K562 (cell line): ENCODE results near the gene FOXA3. TPM values are rescaled to one million over a fixed set of nuclear protein-coding genes. Genes with fewer than 3 reads are reported as not detected.

ENCODE experiments used
- BCL6 ChIP-seq: fragments of 250-450 bp; sonication (Bioruptor Pico); IDR thresholded peaks from 2 replicates; pipeline ENCODE4 v1.4.0; 2020
- CSDE1 ChIP-seq, 2 experiments: fragments of 450-650 bp; IDR thresholded peaks; 2 replicates each; pipeline ENCODE4 v1.6.1; 2016; ENCODE audit warnings: mild to moderate bottlenecking in 1 of 2
- HEY1 ChIP-seq: fragments of 250-450 bp; sonication (Bioruptor Pico); IDR thresholded peaks from 2 replicates; pipeline ENCODE4 v1.5.0; 2020; ENCODE audit warnings: mild to moderate bottlenecking, moderate library complexity, borderline replicate concordance
- MAFK ChIP-seq: IDR thresholded peaks from 2 replicates; pipeline ENCODE4 v1.6.1; 2011; ENCODE audit warnings: low read length, improper control_type of control experiment
- MXD1 ChIP-seq: fragments of 250-450 bp; sonication (Bioruptor Pico); IDR thresholded peaks from 2 replicates; pipeline ENCODE4 v1.8.0; 2021; ENCODE audit warnings: borderline replicate concordance, mild to moderate bottlenecking, moderate library complexity; ENCODE audit not compliant: poor library complexity, severe bottlenecking
- NCOA2 ChIP-seq, 2 experiments: fragments of 450-650 bp; IDR thresholded peaks; 2 replicates each; pipeline ENCODE4 v1.6.1; 2018; ENCODE audit warnings: mild to moderate bottlenecking in 2 of 2, moderate library complexity in 1 of 2; ENCODE audit not compliant: partially characterized antibody in 2 of 2
- POU5F1 ChIP-seq: fragments of 150-350 bp; IDR thresholded peaks from 2 replicates; pipeline ENCODE4 v1.6.1; 2014; ENCODE audit warnings: borderline replicate concordance, low read length, low read depth, mild to moderate bottlenecking; ENCODE audit not compliant: partially characterized antibody
- SUPT5H ChIP-seq: fragments of 450-650 bp; IDR thresholded peaks from 2 replicates; pipeline ENCODE4 v1.6.1; 2016
- TFAM ChIP-seq: fragments of 250-450 bp; sonication (Bioruptor Pico); conservative IDR thresholded peaks from 2 replicates; pipeline ENCODE4 v1.5.0; 2021; ENCODE audit warnings: mild to moderate bottlenecking, moderate library complexity
- ZNF146 ChIP-seq: IDR thresholded peaks from one replicate; pipeline ENCODE4 v1.6.1; 2018; ENCODE audit warnings: missing compliant biosample characterization; ENCODE audit not compliant: unreplicated experiment
- ZNF324 ChIP-seq: fragments of 250-450 bp; sonication (Bioruptor Pico); IDR thresholded peaks from 2 replicates; pipeline ENCODE4 v1.4.0; 2020; ENCODE audit warnings: mild to moderate bottlenecking
- ZNF551 ChIP-seq: fragments of 250-450 bp; sonication (Bioruptor Pico); IDR thresholded peaks from 2 replicates; pipeline ENCODE4 v1.5.0; 2021; ENCODE audit warnings: mild to moderate bottlenecking, moderate library complexity
- polyA plus RNA-seq, 8 experiments: library from polyadenylated mRNA; depleted of rRNA in 4 of 8; stranded (reverse) in 5 of 8; unstranded in 3 of 8; fragments of >200 nt; fragmentation: Nextera tagmentation in 2 of 8; fragmentation: Illumina TruSeq in 1 of 8; extraction: Ambion mirVana in 2 of 8; extraction: Trizol in 1 of 8; gene quantifications; 2 replicates each; pipeline versions ENCODE4 v1.2.1 to v1.2.3, GENCODE V29; 2011 to 2014; ENCODE audit warnings: inconsistent platforms in 1 of 8, missing spikeins in 1 of 8
- total RNA-seq, 7 experiments: library from RNA; depleted of rRNA in 6 of 7; stranded (reverse); fragments of >200 nt in 6 of 7; fragmentation: Illumina TruSeq in 2 of 7; extraction: Trizol in 2 of 7; gene quantifications; 2 replicates each; pipeline versions ENCODE4 v1.2.1 to v1.2.3, GENCODE V29; 2011 to 2021; ENCODE audit warnings: low replicate concordance in 1 of 7
- TF ChIP-seq, protein P1 (sequence below): fragments of 200-600 bp; sonication (generic); IDR thresholded peaks from one replicate; pipeline ENCODE4 v1.6.1; 2012; ENCODE audit warnings: mild to moderate bottlenecking, low read depth, low read length, inconsistent platforms

FOXA3 gene
- total and polyA plus RNA-seq, 9 of the 15 experiments (the other 6 are each of a cell fraction or from before 2014, with no cell fraction given), result 1.3 to 15.5 (median 4.7) TPM

DNA sequence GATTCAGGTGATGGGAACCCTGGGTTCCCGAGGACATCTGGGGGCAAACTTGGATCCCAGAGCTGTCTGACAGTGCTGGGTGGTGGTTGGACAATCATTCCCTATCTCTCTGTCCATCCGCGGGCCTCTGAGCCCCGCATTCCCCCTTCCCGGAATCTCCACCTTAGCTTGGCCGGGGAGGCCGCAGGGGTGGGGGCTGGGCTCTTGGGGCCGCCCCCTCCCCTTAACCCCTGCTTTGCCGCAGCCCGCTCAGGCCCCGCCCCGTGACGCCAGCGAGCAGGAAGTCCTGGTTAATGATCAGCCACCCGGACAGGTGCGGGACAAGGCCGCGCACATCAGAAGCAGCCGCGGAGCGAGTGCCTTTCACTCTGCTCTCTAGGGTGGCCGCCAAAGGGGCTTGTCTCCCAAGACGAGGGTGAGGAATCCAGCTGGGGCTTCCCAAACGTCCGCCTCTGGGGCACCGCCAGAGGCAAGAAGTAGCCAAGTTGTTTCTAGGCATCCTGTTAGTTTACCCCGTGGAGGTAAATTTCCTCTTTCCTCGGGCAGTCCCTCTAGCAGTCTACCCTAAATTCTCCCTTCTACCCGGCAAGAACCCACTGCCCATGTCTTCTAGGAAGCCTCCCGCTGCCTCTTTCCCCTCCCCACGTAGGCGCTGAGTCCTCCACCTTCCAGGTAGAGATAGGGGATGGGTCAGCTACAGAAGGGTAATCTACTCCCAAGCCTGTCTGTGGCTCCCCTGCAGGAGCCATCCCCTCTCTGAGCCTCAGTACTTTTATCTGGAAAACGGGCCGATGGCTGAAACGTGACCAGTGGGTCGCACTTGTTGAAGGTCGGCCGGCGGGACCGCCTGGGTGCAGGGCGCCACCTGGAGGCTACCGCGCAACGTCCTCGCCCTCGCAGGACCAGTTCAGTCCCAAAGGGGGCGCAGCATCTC lies 18.8 kb downstream of the FOXA3 start (continued):
- TF ChIP-seq, protein P1, sequence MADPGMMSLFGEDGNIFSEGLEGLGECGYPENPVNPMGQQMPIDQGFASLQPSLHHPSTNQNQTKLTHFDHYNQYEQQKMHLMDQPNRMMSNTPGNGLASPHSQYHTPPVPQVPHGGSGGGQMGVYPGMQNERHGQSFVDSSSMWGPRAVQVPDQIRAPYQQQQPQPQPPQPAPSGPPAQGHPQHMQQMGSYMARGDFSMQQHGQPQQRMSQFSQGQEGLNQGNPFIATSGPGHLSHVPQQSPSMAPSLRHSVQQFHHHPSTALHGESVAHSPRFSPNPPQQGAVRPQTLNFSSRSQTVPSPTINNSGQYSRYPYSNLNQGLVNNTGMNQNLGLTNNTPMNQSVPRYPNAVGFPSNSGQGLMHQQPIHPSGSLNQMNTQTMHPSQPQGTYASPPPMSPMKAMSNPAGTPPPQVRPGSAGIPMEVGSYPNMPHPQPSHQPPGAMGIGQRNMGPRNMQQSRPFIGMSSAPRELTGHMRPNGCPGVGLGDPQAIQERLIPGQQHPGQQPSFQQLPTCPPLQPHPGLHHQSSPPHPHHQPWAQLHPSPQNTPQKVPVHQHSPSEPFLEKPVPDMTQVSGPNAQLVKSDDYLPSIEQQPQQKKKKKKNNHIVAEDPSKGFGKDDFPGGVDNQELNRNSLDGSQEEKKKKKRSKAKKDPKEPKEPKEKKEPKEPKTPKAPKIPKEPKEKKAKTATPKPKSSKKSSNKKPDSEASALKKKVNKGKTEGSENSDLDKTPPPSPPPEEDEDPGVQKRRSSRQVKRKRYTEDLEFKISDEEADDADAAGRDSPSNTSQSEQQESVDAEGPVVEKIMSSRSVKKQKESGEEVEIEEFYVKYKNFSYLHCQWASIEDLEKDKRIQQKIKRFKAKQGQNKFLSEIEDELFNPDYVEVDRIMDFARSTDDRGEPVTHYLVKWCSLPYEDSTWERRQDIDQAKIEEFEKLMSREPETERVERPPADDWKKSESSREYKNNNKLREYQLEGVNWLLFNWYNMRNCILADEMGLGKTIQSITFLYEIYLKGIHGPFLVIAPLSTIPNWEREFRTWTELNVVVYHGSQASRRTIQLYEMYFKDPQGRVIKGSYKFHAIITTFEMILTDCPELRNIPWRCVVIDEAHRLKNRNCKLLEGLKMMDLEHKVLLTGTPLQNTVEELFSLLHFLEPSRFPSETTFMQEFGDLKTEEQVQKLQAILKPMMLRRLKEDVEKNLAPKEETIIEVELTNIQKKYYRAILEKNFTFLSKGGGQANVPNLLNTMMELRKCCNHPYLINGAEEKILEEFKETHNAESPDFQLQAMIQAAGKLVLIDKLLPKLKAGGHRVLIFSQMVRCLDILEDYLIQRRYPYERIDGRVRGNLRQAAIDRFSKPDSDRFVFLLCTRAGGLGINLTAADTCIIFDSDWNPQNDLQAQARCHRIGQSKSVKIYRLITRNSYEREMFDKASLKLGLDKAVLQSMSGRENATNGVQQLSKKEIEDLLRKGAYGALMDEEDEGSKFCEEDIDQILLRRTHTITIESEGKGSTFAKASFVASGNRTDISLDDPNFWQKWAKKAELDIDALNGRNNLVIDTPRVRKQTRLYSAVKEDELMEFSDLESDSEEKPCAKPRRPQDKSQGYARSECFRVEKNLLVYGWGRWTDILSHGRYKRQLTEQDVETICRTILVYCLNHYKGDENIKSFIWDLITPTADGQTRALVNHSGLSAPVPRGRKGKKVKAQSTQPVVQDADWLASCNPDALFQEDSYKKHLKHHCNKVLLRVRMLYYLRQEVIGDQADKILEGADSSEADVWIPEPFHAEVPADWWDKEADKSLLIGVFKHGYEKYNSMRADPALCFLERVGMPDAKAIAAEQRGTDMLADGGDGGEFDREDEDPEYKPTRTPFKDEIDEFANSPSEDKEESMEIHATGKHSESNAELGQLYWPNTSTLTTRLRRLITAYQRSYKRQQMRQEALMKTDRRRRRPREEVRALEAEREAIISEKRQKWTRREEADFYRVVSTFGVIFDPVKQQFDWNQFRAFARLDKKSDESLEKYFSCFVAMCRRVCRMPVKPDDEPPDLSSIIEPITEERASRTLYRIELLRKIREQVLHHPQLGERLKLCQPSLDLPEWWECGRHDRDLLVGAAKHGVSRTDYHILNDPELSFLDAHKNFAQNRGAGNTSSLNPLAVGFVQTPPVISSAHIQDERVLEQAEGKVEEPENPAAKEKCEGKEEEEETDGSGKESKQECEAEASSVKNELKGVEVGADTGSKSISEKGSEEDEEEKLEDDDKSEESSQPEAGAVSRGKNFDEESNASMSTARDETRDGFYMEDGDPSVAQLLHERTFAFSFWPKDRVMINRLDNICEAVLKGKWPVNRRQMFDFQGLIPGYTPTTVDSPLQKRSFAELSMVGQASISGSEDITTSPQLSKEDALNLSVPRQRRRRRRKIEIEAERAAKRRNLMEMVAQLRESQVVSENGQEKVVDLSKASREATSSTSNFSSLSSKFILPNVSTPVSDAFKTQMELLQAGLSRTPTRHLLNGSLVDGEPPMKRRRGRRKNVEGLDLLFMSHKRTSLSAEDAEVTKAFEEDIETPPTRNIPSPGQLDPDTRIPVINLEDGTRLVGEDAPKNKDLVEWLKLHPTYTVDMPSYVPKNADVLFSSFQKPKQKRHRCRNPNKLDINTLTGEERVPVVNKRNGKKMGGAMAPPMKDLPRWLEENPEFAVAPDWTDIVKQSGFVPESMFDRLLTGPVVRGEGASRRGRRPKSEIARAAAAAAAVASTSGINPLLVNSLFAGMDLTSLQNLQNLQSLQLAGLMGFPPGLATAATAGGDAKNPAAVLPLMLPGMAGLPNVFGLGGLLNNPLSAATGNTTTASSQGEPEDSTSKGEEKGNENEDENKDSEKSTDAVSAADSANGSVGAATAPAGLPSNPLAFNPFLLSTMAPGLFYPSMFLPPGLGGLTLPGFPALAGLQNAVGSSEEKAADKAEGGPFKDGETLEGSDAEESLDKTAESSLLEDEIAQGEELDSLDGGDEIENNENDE, result no peak
- TF ChIP-seq ZNF551 (CRISPR knock-in tag) (no peak), MXD1 (CRISPR knock-in tag) (no peak), POU5F1 (no peak), CSDE1 (IDR thresholded peaks at IDR 0.05) (no peak), SUPT5H (peak; percentile 55; the same call in 1 of the 2 replicates), HEY1 (CRISPR knock-in tag) (no peak), ZNF146 (CRISPR knock-in tag) (no peak), BCL6 (CRISPR knock-in tag) (no peak), TFAM (no peak), ZNF324 (CRISPR knock-in tag) (0 out of 2 replicates have a peak, but pooled peaks have one; percentile 26), NCOA2 (IDR thresholded peaks at IDR 0.05; ENCODE audit: partially characterized antibody in 2 of 2) (no peak), MAFK (no peak)
